NCI-H82 (cell line): ENCODE results near the gene ASB14.
A peak's percentile ranks its signal among the peaks of the same experiment; 100 is the strongest.

Experiments
- DNase-seq: peaks from one replicate; lab custom pipeline; 2025; lab: John Stamatoyannopoulos, UW

The ASB14 gene

DNA sequence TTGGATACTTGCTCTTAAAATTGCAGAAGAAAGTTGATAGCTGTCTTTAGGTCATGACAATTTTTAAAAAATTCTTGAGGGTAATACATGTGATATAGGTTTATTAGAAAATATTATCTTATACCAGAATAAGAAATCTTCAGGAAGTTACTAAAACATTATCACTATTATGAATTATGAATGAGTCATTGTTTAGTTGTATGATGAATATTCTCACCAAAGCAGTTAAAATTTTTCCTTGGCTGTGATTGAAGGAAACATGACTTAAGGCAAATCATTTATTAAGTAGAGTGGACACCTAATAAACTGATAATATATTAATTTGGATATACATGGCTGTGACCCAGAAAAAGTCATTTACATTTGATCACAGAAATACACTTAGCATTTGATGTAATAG, 34.8 kb downstream of the ASB14 start:
- DNase-seq, result no peak

DNA sequence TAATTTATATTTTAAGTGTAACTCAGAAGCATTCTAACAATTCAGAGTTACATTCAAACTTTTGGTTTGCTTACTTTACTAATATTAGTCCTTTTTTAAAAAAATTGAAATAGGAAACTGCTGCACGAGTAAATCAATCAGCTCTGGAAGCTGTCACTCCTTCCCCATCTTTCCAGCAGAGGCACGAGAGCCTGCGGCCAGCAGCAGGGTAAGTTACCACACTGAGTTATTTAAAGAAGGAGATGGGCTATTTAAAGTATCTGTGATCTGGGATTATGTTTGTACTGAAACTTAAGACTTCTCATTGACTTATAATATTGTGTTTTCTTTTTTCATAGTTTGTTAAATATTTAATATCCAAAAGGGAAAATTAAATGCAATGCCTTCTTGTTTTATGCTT, 35.6 kb downstream of the ASB14 start:
- no peak for DNase-seq

DNA sequence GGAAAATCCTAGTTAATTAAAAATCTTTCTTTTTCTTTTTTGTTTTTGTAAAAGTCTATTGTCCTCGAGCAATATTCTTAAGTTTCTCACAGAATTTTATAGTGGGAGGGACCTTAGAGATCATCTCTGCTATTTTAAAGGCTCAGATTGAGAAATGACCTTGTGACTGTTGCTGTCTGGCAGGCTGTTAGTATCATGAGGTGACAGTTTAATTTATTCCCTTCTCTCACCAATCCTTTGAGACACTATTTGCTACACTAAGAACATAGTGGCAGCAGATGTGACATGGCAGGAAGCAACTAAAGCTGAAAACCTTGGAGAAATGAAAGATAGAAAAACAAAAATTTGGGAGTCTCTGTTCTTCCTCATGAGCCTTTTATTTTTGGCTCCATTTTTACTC, 40.1 kb downstream of the ASB14 start:
- no peak for DNase-seq

DNA sequence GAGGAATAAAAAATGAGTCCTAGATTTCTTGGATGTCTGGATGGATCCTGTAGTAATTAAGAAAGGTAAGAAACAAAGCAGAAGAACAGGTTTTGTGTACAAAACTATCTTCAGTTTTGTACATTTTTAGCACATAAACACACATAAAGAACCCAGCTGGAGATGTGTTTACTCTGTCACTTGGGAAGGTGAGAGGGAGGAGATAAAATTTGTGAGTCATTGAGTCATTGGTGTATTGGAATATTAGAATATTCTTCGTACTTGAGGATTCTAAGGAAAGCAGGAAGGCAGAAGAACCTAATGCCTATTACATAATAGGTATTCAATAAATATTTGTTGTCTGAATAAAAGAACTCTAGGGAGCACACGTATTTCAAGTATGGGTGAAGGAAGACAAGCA, 47.5 kb downstream of the ASB14 start:
- no peak for DNase-seq

DNA sequence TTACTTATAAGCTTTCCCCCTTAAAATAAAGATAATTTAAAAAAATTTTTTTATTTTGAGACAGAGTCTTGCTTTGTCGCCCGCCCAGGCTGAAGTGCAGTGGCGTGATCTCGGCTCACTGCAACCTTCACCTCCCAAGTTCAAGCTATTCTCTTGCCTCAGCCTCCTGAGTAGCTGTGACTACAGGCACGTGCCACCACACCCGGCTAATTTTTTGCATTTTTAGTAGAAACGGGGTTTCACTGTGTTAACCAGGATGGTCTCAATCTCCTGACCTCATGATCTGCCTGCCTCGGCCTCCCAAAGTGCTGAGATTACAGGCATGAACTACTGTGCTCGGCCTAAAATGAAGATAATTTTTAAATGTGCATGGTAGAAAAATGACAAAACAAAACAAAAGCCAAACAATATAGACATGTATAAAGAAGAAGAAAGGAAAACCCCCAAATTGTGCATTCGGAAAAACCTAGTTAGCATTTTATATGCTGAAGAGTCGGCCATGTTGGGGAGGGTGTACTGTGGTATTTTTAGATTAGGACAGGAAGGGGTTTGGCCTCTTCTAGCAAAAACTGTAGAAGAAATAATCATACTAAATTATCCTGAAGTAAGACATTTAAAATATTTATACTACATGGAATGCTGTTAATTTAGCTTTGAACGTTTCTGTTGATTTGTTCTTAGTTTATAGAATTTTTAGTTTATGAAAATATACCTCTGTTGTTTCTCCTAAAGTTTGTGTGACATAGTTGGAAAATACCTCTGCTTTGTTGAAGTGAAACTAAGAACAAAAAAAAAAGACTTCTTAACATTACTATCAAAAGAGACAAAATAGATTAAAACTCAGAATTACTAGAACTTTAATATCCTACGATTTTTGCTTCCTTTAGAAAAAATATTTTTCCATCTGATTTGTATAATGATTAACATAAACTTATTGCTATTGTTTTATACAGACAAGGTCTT, 57.6 kb downstream of the ASB14 start:
- no peak for DNase-seq

DNA sequence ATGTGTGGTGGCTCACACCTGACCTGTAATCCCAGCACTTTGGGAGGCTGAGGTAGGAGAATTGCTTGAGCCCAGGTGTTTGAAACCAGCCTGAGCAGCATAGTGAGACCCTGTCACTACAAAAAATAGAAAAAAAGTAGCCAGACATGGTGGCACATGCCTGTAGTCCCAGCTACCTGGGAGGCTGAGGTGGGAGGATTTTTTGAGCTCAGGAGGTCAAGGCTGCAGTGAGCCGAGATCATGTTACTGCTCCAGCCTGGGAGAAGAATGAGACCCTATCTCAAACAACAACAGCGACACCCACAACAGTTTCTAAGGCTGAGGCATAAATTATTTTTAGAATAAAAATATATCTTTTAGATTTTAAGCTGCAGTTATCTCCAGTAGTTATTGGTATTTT, 58.7 kb downstream of the ASB14 start:
- no peak for DNase-seq

DNA sequence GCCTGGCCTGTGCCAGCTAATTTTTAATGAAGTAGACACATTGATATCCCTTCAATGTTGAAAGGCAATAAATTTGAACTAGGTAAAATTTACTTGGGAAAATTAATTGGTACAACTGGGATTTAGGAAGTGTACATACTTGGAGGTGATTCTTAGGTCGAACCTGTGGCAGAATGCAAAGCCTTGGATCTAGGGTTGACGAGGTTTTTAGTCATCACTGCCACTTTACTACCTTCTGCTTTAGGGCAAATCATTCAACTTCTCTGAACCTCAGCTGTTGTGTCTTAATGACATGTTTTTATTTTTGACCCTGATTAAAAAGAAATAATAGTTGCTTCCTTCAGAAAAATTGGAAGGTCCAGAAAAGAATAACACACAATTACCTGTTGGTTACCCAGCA, 62.5 kb downstream of the ASB14 start:
- no peak for DNase-seq

DNA sequence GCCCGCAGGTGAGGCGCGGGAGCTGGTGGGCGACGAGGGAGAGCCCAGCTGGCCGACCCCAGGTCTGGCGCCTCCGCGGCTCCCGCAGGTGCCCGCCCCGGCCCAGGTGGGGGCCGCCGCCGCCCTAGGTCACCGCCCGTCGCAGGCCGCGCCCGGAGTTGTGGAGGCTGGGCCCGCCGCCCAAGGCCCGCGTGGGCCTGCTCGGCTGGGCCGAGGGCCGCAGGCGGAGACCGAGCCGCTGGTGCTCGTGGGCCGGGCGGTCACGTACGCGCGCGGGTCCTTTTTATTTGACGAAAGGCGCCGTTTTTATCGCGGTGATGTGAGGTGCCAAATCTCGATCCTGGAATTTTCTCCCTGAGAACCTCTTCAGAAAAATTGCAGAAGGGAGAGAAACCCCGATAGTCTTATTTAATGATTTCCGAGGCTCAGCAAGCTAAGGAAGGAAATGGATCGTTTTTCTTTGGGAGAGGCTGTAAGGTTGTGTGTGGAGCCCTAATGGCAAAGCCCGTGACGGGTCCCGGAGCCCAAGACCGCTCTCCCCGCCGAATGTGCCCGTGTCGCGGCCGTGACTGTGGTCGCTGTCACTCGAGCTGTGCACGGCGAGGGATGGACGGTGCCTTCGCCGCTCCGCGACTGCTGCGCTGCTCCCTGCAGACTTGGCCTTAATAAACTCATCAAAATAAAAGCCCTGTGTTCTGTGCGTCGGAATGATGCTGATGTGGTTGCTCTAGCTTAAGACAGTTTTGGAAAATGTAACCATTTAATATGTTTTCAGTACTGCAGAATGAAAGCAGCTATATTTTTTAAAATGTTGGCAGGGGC, 64.3 kb downstream of the ASB14 start:
- DNase-seq, result peak; percentile 60

DNA sequence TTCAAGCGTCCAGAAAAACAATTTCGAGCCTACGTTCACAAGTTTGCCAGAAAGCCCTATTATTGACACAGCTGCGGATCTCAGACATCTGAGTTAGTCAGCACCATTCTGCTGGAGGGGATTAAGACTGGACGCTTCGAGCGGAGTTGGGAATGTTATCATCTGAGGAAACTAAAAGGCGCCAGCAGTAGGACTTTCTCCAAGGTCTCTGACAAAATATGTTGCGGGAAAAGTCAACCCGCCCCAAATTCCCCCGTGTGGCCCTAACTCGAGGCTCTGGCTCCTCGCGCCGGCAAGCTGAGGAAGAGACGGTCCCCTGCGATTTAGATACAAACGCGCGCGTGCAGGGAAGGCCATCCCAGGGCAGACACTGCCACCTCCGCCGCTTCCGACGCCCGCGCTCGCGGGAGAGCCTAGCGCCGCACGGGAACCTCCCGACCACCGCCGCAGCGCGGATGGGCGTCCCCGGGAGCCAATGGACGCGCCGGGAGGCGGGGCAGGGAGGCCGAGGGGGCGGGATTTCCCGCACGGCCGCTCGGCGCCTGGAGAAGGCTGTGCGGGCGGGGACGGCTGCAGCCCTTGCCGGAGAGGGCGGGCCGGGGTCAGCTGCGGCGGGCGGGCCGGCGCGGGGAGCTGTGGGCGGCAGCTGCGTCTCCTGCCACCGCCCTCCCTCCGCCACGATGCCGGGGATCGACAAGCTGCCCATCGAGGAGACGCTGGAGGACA, 65.1 kb downstream of the ASB14 start, which contains the start of gene APPL1:
TSS of gene APPL1 (plus strand) at position 526 of the 726 bp plus-strand sequence. CDS start at position 681, 155 bp downstream.
- DNase-seq, result peak; percentile 92

DNA sequence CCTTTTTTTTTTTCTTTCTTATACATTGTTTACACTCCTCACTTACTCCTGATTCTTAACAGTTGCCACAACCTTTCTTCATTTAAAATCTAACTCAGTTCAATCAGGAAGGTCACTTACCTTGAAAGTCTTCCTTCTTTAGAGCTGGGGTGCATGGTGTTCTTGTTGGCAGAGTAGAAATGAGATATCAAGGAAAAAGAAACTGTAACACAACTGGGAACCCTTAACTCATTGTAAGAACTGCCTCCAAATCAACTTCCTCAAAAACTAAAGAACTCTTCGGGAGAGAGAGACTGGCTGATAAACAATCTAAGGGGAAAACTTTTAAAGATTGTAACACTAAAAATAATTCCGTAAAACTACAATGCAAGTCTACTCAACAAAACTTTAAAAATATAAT, 66.3 kb downstream of the ASB14 start:
- DNase-seq, result no peak

DNA sequence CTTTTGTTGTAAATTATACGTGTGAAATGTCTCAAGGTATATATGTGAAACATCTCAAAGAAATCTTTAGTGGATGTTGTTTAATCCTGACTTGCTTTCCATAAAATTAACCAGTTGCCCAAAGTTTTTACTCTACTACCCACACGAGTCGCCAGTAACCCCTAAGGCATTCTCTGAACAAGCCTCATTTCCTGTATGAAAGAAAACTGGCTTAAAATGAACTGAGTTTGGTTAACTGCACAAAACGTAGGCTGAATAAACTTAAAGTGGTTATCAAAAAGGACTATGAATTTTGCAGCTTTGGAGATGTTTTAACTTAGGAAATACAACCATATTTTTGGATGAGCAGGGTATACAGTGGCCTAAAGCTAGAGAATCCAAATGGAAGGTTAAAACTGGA, 67.6 kb downstream of the ASB14 start:
- DNase-seq, result no peak

DNA sequence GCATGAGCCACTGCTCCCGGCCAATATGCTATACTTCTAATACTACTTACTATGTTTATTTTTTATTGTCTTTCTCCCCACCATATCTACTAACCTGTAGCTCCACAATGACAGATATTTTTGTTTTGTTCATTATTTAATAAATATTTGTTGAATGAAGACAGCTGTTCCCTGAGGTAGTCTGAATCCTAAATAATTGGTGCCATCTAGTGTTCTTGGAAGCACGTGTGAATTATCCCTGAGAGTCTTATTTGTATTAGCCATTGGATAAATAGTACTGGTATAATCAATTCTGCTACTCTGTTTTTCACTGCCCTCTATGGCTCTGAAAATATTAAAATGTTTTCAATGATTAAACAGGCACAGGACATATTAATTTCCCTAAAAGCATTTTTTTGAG, 70.6 kb downstream of the ASB14 start:
- DNase-seq, result peak; percentile 28
